ENCODE results near the gene STAP2.
"Not testable (repeated sequence)": the region's sequence is repeated elsewhere in the genome, so short reads cannot be mapped to it uniquely, and the experiment has no call there.

The STAP2 gene

DNA sequence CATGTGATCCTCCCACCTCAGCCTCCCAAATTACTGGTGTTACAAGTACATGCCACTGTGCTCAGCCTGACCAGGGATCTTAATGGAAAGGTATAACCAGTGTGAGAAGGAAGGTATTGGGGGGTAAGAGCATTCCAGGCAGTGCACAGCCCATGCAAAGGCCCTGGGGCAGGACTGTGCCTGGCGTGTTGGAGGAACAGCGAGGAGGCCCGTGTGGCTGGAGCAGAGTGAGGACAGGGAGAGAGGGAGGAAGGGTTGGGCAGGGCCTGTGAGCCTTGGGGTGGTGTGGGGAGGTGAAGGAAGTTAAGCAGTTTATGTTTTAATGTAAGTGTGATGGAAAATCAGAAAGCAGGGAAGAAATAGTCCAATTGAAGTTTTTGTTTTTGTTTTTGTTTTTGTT, 38.0 kb downstream of the STAP2 start:
- DNase-seq (ENCODE audit: low read depth in 2 of 2, low spot score in 1 of 2) = no peak

DNA sequence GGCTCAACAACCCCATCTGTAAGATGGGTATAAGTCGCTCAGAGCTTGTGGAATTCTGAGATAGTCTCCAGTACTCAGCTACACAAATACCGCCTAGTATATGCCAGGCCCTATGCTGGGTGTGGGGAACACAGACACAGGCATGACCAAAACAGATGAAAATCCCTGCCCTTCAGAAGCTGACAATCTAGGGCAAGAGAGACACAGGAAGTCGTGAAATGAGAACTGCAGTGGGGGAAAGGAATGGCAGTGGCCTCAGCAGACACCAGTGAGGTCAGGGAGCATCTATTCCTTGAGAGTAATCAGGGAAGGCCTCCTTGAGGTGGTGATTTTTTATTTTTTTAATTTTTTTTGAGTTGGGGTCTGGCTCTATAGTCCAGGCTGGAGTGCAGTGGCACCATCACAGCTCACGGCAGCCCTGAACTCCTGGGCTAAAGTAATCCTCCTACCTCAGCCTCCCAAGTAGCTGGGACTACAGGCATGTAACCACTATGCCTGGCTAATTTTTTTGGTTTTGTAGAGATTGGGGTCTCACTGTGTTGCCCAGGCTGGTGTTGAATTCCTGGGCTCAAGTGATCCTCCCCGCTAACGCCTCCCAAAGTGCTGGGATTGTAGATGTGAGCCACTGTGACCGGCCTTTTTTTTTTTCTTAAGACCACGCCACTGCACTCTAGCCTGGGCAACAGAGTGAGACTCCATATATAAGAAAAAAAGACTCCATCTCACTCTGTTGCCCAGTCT, 39.6 kb downstream of the STAP2 start:
- DNase-seq (ENCODE audit: low read depth in 2 of 2, low spot score in 1 of 2) = no peak

DNA sequence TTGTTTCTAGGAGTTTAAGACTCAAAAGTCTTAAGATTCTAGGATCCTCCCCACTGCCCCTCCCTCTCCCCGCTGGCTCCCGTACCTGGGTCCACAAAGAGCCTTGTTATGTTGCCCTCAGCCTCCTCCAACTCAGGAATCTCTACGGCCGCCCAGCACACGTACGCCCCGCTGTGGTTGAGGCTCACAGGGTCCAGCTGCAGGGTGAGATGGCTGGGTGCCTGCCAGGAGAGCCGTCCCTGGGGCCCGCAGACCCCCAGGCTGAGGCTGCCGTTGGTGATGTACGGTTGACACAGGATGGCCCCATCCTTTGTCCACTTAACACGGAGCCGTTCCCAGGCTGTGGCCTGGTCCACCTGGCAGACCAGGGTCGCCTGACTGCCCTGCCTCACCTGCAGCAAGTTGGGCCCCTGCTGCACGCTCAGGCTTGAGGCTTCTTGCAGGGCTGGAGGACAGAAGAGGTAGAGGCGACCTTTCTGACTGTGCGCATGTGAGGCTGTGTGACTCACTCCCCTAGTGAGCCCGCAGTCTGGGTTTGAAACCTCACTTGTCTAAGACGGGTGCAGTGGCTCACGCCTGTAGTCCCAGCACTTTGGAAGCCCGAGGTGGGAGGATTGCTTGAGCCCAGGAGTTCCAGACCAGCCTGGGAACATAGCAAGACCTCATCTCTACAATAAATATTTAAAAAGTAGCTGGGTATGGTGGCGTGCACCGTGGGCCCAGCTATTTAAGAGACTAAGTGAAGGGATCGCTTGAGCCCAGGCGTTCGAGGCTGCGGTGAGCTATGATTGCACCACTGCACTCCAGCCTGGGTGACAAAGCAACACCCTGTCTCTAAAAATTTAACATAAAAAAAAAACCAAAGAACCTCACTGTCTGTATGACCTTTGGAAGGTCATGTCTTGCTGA, 40.5 kb downstream of the STAP2 start:
- DNase-seq (ENCODE audit: low read depth in 2 of 2, low spot score in 1 of 2) = no peak

DNA sequence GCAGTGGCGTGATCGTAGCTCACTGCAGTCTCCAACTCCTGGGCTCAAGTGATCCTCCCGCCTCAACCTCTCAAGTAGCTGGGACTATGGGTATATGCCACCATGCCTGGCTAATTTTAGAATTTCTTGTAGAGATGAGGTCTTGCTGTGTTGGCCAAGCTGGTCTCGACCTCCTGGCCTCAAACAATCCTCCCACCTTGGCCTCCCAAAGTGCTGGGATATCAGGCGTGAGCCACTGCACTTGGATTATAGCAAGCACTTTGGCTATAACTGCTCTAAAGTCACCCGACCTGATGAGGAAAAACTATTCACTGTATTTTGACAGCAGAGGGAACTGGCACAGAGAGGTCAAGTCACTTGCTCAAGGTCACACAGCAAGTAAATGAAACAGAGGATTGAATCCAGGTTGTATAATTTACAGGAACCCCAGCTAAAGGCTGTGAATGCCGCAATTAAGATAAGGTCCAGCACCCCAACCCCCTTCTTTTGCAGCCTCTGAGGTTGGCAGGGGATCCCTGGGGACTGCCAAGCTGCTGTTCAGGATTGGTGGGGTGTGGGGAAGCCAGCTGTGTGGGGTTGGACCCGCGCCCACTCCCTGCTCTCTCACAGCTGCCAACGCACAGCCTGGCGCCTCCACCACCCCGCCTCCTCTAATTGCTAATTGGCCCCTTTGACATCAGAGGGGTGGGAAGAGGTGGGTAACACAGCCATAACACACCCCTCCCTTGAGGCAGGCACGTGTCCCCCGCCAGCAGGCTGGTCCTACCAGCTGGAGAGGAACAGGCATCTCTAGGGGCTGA, 42.5 kb downstream of the STAP2 start:
- no peak for DNase-seq (ENCODE audit: low read depth in 2 of 2, low spot score in 1 of 2)

DNA sequence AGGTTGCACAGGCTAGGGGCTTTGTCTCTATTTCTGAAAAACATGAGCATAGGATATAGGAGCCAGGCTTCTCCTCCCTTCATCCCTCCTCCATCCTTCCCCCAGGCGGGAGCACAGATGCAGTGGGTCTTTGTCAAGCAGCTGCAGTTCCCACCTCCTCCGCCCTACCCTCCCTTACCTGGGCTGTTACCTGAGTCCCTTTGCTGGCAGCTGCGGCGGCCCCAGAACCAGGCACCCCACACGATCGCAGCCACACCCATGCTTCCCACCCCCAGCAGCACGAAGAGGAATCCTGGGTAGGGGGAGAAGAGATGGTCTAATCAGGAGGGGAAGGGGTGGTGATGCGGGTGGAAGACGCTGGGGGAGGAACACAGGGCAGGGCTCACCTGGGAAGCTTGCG, 44.2 kb downstream of the STAP2 start:
- no peak for DNase-seq (ENCODE audit: low read depth in 2 of 2, low spot score in 1 of 2)

DNA sequence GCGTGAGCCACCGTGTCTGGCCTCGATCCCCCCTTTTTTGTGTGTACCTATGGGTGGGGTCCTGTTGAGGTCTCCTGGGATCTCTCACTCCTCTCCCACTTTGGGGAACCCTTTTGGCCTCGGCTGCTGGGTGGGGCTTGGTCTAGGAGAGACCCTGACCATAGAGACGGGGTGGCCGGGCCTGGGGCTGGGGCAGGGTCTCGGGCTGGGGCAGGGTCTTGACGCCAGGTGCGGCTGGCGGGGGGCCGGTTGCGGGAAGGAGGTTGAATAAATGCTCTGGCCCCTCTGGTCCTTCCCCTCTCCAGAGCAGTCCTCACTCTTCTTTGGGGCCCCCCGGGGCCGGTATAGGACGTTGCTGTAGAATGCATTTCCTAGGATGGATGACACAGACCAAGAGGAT, 46.1 kb downstream of the STAP2 start:
- DNase-seq (ENCODE audit: low read depth in 2 of 2, low spot score in 1 of 2) = no peak

DNA sequence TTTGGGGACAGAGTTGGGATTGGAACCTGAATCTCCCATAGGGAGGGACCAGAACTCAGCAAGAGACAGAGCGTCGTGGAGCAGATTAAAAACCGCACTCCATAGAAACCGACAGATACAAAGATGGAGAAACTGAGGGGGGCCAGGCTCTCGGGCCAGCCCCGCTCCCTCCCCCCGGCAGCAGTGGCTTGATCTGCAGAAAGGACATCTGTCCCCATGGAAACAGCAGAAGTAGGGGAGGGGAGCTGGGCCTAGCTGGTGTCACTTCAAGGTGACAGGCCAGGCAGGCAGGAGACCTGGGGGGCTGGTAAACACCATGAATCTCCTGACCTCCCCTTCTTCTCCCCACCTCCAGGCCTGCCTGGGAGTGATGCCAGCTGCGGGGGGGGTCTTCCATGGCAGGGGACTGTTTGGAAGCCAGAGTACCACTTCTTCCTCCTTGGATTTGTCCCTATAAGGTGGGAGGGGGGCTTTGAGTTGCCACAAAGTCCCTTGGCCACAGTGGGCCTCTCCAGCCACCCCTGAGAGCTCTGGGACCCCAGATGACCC, 47.4 kb downstream of the STAP2 start:
- DNase-seq (ENCODE audit: low read depth in 2 of 2, low spot score in 1 of 2) = no peak

DNA sequence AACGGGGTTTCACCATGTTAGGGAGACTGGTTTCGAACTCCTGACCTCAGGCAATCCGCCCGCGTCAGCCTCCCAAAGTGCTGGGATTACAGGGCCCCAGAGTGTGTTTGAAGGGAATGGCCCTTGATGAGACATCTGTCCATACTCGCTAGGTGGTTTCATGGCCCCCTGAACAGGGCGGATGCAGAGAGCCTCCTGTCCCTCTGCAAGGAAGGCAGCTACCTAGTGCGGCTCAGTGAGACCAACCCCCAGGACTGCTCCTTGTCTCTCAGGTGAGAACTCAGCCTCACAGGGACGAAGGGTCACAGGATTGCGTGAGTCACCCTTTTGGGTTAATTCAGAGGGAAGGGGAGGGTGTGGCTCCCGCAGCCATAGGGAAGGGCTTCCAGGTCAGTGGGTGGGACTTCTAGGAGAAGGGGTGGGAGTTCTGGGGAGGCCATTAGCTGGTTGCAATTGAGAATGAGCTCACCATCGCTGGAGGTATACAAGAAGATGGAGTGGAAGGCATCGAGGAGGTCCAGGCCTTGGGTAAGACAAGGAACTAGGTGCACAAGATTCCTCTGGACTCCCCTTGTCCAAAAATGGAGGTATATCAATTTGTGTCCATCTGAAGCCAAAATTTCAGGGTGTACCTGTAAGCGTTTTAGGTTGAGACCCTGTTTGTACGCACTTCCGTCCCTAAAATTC, 50.4 kb downstream of the STAP2 start:
- DNase-seq (ENCODE audit: low read depth in 2 of 2, low spot score in 1 of 2) = no peak

DNA sequence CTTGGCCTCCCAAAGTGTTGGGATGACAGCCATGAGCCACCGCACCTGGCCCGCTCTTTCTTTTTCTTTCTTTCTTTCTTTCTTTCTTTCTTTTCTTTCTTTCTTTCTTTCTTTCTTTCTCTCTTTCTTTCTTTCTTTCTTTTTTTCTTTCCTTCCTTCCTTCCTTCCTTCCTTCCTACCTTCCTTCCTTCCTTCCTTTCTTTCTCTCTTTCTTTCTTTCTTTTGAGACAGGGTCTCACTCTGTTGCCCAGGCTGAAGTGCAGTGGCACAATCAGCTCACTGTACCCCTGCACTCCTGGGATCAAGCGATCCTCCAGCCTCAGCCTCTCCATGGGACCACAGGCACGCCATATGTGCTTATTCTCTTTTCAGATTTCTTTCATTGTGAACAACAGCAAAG, 52.5 kb downstream of the STAP2 start:
- DNase-seq (ENCODE audit: low read depth in 2 of 2, low spot score in 1 of 2) = not testable (repeated sequence)

DNA sequence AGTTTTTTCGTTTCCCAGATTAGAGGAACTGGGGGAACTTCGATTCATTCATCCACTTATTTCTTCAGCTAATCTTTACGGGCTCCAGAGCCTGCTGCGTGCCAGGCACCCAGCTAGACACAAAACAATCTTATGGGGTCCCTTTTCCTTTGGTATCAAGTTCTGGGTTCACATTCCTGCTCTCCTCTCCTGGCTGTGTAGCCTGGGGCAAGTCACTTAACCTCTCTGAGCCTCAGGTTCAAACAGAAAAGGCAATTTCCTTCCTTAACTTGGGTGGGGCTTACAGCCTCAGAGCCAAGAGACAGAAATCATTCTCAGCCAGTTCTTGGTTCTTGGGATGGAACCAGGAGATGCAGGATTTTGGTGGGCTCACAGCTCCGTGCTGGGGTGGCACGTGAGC, 53.7 kb downstream of the STAP2 start:
- no peak for DNase-seq (ENCODE audit: low read depth in 2 of 2, low spot score in 1 of 2)

DNA sequence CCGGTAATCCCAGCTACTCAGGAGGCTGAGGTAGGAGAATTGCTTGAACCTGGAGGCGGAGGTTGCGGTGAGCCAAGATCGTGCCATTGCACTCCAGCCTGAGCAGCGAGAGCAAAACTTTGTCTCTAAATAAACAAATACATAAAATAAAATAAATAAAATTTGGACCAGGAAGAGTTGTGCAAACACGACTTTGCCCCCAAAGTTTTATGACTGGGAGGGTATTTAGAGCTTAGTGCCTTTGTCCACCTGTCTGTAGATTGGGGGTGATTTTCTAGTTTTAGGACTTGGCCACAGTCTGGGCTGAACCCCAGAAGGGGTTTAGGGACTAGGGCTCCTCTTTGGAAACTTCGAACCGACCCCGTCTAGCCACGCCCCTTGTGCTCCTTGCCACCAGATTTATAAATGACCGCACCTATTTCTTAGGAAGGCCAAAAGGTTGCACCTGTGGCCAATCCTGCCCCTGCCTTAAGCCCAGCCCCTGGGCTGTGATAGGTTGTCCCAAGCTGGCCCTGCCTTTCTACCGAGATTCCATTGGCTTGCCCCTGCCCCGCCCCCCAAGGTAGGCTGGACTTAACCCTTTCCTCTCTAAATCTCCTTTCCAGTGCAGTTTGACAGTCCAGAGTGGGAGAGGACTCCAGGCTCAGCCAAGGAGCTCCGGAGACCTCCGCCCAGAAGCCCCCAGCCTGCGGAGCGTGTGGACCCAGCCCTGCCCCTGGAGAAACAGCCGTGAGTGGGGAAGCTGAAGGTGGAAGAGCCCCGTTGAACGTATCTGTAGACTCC, 54.3 kb downstream of the STAP2 start:
- no peak for DNase-seq (ENCODE audit: low read depth in 2 of 2, low spot score in 1 of 2)

DNA sequence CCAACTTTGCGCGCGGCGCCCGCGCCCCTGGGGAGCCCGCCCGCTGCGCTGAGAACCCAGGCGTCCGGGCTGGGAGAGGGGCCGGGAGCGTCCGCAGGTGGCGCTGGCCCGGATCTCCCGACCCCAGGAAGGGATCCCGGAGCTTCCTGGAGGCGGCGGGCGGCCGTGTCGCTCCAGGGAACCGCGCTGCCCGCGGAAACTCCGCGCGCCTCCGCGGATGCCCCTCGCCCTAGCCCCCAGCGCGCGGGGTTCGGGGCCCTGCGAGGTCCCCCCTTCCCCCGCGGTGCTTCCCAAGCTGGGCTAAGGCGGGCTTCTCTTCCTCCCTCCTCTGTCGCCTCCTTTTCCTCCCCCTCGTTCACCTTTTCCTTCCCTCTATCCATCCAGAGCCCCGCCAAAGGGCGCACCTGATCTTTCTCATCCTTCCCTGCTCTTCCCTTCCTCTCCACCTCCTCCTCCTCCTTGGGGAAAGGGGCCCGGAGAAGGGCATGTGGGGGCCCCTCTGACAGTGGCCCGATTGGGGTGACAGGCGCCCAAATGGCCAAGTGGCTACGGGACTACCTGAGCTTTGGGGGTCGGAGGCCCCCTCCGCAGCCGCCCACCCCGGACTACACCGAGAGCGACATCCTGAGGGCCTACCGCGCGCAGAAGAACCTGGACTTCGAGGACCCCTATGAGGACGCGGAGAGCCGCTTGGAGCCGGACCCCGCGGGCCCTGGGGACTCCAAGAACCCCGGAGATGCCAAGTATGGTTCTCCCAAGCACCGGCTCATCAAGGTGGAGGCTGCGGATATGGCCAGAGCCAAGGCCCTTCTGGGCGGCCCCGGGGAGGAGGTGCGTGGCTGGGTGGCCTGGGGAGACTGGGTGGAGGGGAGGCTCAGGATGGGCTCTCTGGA, 58.9 kb downstream of the STAP2 start:
- DNase-seq (ENCODE audit: low read depth in 2 of 2, low spot score in 1 of 2) = no peak

DNA sequence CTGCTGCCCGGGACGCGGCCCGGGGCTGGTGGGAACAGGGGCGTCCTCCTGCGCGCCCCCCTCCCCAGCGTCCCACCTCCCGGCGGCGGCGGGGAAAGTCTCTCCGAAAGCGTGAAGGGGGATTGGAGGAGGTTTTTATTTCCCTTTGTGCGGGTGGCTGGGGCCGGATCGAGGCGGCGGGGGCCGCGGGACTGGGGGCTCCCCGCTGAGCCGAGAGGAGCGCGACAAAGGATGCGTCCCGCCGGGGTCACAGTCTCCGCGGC, 59.4 kb downstream of the STAP2 start:
- no peak for DNase-seq (ENCODE audit: low read depth in 2 of 2, low spot score in 1 of 2)

DNA sequence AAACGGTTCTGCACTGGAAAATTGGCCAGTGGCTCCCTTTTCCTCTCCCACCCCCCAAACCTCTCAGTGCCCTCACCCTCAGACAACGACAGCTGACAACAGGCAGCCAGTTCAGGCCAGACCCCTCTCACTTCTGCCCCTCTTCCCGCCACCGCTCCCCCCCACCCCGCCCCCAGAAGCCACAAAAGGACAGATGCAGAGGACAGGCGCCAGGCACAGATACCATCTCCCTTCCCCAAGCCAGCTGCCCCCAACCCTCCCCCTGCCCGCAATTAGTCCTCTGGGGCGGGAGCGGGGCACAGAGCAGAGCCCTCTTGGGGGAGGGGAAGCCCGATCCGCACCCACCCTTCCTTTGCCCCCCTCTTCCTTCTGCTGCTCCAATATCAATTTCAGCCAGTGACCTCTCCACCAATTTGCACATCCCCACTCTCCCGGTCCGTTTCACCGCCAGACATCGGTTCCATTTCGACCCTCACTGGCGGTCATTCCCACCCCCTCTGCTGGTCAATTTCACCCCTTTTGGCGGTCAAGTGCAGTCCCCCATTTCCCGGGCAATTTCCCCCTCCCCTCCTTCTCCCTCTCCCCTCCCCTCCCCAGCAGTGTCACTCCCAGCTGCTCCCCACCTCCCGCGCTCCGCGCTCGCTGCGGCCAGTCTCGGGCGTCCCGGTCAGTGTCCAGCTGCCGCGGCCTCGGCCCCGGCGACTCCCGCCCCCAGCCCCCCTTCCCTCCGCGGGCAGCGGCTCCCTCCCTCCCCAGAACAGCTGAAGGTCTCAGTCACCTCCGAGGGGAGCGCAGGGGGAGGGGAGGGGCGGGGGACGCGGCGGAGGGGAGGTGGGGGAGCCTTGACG, 60.0 kb downstream of the STAP2 start, which contains the start of gene SHD:
Gene SHD (plus strand): TSS at position 848 of the 848 bp plus-strand sequence. CDS start 798 bp downstream, outside the sequence.
- DNase-seq (ENCODE audit: low read depth in 2 of 2, low spot score in 1 of 2) = no peak

DNA sequence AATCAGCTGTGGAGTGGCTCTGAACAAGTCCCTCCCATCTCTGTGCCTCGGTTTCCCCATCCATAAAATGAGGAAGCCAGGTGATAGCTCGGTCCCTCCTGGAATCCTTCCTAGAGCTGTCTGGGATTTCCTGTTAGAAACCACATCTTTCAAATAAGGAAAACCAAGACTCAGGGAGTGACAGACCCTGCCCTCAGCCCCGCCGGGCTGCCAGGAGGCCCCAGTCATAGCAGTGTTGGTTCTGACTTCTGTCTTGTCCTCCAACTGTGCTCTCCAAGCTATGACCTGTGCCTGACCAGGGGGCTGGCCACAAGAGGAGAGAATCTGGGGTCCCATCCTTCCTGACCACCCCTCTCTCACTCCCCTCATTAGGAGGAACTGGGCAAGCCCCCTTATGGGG, 60.6 kb downstream of the STAP2 start:
- DNase-seq (ENCODE audit: low read depth in 2 of 2, low spot score in 1 of 2) = no peak

DNA sequence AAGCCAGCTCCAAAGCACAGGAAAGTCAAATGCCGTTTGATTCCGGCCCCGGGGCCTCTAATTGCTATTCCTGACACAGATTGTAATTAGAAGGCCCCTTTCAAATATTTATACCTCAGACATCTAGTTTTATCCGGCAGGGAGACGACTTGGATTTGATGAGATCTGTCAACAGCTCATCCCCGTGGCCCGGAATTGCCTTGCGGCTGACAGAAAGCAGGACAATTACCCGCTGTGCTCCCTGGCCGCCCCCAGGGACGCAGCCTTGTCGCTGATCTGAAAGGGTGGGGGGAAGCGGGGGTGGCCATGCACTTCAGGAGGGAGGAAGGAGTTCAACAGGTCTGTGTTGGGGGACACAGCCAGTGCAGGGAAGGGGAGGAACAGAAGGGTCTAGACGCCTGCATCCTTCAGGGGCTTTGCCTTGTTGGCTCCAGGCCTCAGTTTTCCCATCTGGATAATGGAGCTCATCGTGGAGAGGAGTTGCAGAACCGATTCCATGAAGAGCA, 61.4 kb downstream of the STAP2 start:
- no peak for DNase-seq (ENCODE audit: low read depth in 2 of 2, low spot score in 1 of 2)

DNA sequence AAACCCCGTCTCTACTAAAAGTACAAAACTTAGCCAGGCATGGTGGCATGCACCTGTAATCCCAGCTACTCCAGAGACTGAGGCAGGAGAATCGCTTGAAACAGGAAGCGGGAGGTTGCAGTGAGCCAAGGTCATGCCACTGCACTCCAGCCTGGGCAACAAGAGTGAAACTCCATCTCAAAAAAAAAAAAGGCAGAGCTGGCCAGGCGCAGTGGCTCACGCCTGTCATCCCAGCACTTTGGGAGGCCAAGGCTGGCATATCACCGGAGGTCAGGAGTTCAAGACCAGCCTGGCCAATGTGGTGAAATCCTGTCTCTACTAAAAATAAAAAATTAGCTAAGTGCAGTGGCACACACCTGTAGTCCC, 64.3 kb downstream of the STAP2 start:
- not testable (repeated sequence) for DNase-seq (ENCODE audit: low read depth in 2 of 2, low spot score in 1 of 2)

Measured in stimulated activated CD8-positive, alpha-beta memory T cell treated with anti-CD3 and anti-CD28 coated beads, Interleukin-4, amount 100 ng/mL, for 4 hours (primary cell).